HEK293 (cell line): ENCODE data around the gene TARBP1.

Experiments used
- CTCF ChIA-PET: fragments of 350-600 bp; formaldehyde crosslinking; extraction: SDS; loops from one replicate; lab custom pipeline; 2021; ENCODE audit warnings: antibody characterized with exemption; lab: Yijun Ruan, JAX
- POLR2A ChIA-PET: fragments of 300-600 bp; formaldehyde crosslinking; extraction: SDS; loops from one replicate; lab custom pipeline; 2020; ENCODE audit warnings: antibody characterized with exemption, inconsistent platforms; lab: Yijun Ruan, JAX
- H3K27ac ChIP-seq: fragments of 200-500 bp; sonication (Bioruptor generic); 2 replicates; pipeline ENCODE4 v1.5.1; 2014; ENCODE audit warnings: low read depth, low read length, control low read depth, inconsistent platforms; ENCODE audit errors: extremely low read depth
- H3K36me3 ChIP-seq, 2 experiments: fragments of 200-500 bp in 1 of 2; sonication (Bioruptor generic) in 1 of 2; 1 replicate in 1 of 2; 2 replicates in 1 of 2; pipeline ENCODE4 v1.5.1; 2014 to 2017; ENCODE audit warnings: inconsistent platforms in 2 of 2, low read length in 2 of 2; ENCODE audit not compliant: control insufficient read depth in 2 of 2, insufficient read depth in 1 of 2
- H3K4me1 ChIP-seq: fragments of 200-500 bp; sonication (Bioruptor generic); 2 replicates; pipeline ENCODE4 v1.5.1; 2014; ENCODE audit warnings: mild to moderate bottlenecking, low read length, inconsistent platforms; ENCODE audit not compliant: control insufficient read depth, insufficient read depth
- H3K4me3 ChIP-seq: 2 replicates; pipeline ENCODE4 v1.5.1; 2011; ENCODE audit warnings: low read depth, mild to moderate bottlenecking, control low read depth, low read length, moderate library complexity
- H3K9me3 ChIP-seq: fragments of 200-500 bp; sonication (Bioruptor generic); 2 replicates; pipeline ENCODE4 v1.5.1; 2014; ENCODE audit warnings: low read depth, low read length, inconsistent platforms; ENCODE audit not compliant: control insufficient read depth, insufficient read depth
- KLF7 ChIP-seq: fragments of 450-650 bp; formaldehyde crosslinking; IDR thresholded peaks from 2 replicates; pipeline ENCODE4 v1.5.1; 2016; ENCODE audit warnings: missing biosample characterization, missing genetic modification characterization, borderline replicate concordance
- OSR2 ChIP-seq: fragments of 450-650 bp; formaldehyde crosslinking; IDR thresholded peaks from 2 replicates; pipeline ENCODE4 v1.5.1; 2016; ENCODE audit warnings: missing biosample characterization, missing genetic modification characterization
- SCRT2 ChIP-seq: fragments of 450-650 bp; formaldehyde crosslinking; IDR thresholded peaks from 2 replicates; pipeline ENCODE4 v1.5.1; 2016; ENCODE audit warnings: missing biosample characterization, missing genetic modification characterization
- ZBTB11 ChIP-seq: fragments of 450-650 bp; formaldehyde crosslinking; conservative IDR thresholded peaks from 2 replicates; pipeline ENCODE4 v1.5.1; 2016; ENCODE audit warnings: low read depth, missing biosample characterization, missing genetic modification characterization
- ZBTB8A ChIP-seq: fragments of 450-650 bp; formaldehyde crosslinking; IDR thresholded peaks from 2 replicates; pipeline ENCODE4 v1.5.1; 2016; ENCODE audit warnings: missing biosample characterization, missing genetic modification characterization
- ZNF138 ChIP-seq: fragments of 450-650 bp; formaldehyde crosslinking; IDR thresholded peaks from 2 replicates; pipeline ENCODE4 v1.5.1; 2016; ENCODE audit warnings: missing biosample characterization, missing genetic modification characterization, borderline replicate concordance
- ZNF280C ChIP-seq: fragments of 450-650 bp; formaldehyde crosslinking; IDR thresholded peaks from 2 replicates; pipeline ENCODE4 v1.5.1; 2016; ENCODE audit warnings: missing biosample characterization, missing genetic modification characterization
- ZNF362 ChIP-seq: fragments of 450-650 bp; formaldehyde crosslinking; IDR thresholded peaks from 2 replicates; pipeline ENCODE4 v1.5.1; 2016; ENCODE audit warnings: missing biosample characterization, missing genetic modification characterization
- ZNF544 ChIP-seq: fragments of 450-650 bp; formaldehyde crosslinking; IDR thresholded peaks from 2 replicates; pipeline ENCODE4 v1.5.0; 2017; ENCODE audit warnings: missing biosample characterization, missing genetic modification characterization
- ZNF596 ChIP-seq: fragments of 450-650 bp; IDR thresholded peaks from 2 replicates; pipeline ENCODE4 v1.5.0; 2018; ENCODE audit warnings: missing biosample characterization, mild to moderate bottlenecking, missing genetic modification characterization, moderate library complexity
- ZNF776 ChIP-seq: fragments of 450-650 bp; formaldehyde crosslinking; IDR thresholded peaks from 2 replicates; pipeline ENCODE4 v1.5.0; 2017; ENCODE audit warnings: missing biosample characterization, missing genetic modification characterization, borderline replicate concordance
- ZSCAN23 ChIP-seq: fragments of 450-650 bp; formaldehyde crosslinking; IDR thresholded peaks from 2 replicates; pipeline ENCODE4 v1.5.1; 2016; ENCODE audit warnings: missing biosample characterization, missing genetic modification characterization
- ZSCAN5A ChIP-seq: fragments of 450-650 bp; formaldehyde crosslinking; IDR thresholded peaks from 2 replicates; pipeline ENCODE4 v1.5.1; 2016; ENCODE audit warnings: missing biosample characterization, missing genetic modification characterization
- ZXDB ChIP-seq: fragments of 450-650 bp; formaldehyde crosslinking; IDR thresholded peaks from 2 replicates; pipeline ENCODE4 v1.5.1; 2016; ENCODE audit warnings: missing biosample characterization, missing genetic modification characterization
- TF ChIP-seq, protein P1 (sequence below): fragments of 450-650 bp; formaldehyde crosslinking; IDR thresholded peaks from 2 replicates; pipeline ENCODE4 v1.5.1; 2016; ENCODE audit warnings: missing biosample characterization, missing genetic modification characterization
- TF ChIP-seq, protein P2 (sequence below): sonication (generic); formaldehyde crosslinking; IDR thresholded peaks from 2 replicates; pipeline ENCODE4 v1.8.1; 2022; ENCODE audit warnings: mild to moderate bottlenecking, moderate library complexity, missing genetic modification reagents

The TARBP1 gene

DNA sequence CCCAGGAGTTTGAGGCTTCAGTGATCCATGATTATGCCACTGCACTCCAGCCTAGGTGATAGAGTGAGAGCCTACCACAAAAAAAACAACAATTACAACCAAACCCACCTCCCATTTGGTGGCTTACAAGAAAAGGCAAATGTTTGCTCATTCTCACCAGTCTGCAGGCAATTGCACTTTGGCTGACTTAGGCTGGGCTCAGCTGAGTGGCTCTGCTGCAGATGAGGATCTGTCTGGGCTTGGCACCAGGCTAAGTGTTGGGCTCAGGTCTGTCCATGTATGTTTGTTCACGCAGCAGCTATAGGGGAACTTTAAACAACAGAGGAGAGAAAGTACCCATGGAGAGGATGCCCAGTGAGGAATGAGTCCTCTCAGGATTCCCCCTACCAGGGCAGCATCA lies 133.7 kb downstream of the TARBP1 start:
- H3K27ac ChIP-seq, result no peak overlapping the region
- H3K4me1 ChIP-seq, result no peaks in the 10 kb centered on the region
- no peak for TF ChIP-seq ZNF596 (tag by site-specific recombination)
- CTCF ChIA-PET, result interaction anchor here (4.2 kb wide), 1 partner anchor 18 kb away, joined by 24 read pairs; no protein-coding TSS in a partner anchor
- no peaks in the 10 kb centered on the region for H3K36me3 ChIP-seq
- POLR2A ChIA-PET, result no interaction called here
- H3K4me3 ChIP-seq, result no peak overlapping the region
- no peaks in the 10 kb centered on the region for H3K9me3 ChIP-seq

- CTCF ChIA-PET, result interaction anchor here (0.6 to 4.2 kb wide), 6 partner anchors 15 to 235 kb away, joined by 3 to 24 read pairs (median 4); no protein-coding TSS in a partner anchor
- no peaks in the 10 kb centered on the region for H3K4me1 ChIP-seq
- H3K9me3 ChIP-seq, result no peaks in the 10 kb centered on the region
- no peak for TF ChIP-seq ZSCAN5A (tag by site-specific recombination)
- TF ChIP-seq ZSCAN23 (tag by site-specific recombination), result no peak
- no peak for TF ChIP-seq SCRT2 (tag by site-specific recombination)
- no peak for TF ChIP-seq ZNF362 (tag by site-specific recombination)
- no peak for TF ChIP-seq ZBTB8A
- no peak for TF ChIP-seq ZBTB11
- TF ChIP-seq KLF7, result no peak
- TF ChIP-seq, protein P1, sequence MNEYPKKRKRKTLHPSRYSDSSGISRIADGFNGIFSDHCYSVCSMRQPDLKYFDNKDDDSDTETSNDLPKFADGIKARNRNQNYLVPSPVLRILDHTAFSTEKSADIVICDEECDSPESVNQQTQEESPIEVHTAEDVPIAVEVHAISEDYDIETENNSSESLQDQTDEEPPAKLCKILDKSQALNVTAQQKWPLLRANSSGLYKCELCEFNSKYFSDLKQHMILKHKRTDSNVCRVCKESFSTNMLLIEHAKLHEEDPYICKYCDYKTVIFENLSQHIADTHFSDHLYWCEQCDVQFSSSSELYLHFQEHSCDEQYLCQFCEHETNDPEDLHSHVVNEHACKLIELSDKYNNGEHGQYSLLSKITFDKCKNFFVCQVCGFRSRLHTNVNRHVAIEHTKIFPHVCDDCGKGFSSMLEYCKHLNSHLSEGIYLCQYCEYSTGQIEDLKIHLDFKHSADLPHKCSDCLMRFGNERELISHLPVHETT (tag by site-specific recombination), result no peak
- no peak for TF ChIP-seq OSR2 (tag by site-specific recombination)
- no peak for TF ChIP-seq ZNF280C
- no peak for TF ChIP-seq ZNF138 (tag by site-specific recombination)
- TF ChIP-seq ZNF544 (tag by site-specific recombination), result no peak
- TF ChIP-seq ZNF776, result no peak
- TF ChIP-seq, protein P2, sequence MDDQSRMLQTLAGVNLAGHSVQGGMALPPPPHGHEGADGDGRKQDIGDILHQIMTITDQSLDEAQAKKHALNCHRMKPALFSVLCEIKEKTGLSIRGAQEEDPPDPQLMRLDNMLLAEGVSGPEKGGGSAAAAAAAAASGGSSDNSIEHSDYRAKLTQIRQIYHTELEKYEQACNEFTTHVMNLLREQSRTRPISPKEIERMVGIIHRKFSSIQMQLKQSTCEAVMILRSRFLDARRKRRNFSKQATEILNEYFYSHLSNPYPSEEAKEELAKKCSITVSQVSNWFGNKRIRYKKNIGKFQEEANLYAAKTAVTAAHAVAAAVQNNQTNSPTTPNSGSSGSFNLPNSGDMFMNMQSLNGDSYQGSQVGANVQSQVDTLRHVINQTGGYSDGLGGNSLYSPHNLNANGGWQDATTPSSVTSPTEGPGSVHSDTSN (CRISPR knock-in tag), result no peak
- no peak for TF ChIP-seq ZXDB (tag by site-specific recombination)
- H3K27ac ChIP-seq, result no peak overlapping the region
- H3K36me3 ChIP-seq, result no peaks in the 10 kb centered on the region
- POLR2A ChIA-PET, result no interaction called here
- H3K4me3 ChIP-seq, result no peak overlapping the region
These were observed 136.2 kb downstream of the TARBP1 start for GRCh38 chr1:234342774-234343173.
